ENCODE results near the gene DPP10.

GRCh38 chr2:114919985-114920384 lies 477.5 kb downstream of the DPP10 start:
- no peak for TF ChIP-seq CTCF (tag by site-specific recombination; IDR thresholded peaks at IDR 0.05)
- TF ChIP-seq ZBTB11 (tag by site-specific recombination; conservative IDR thresholded peaks at IDR 0.05; ENCODE audit: low read depth), result no peak
- no peak for TF ChIP-seq OSR2 (tag by site-specific recombination; IDR thresholded peaks at IDR 0.05)
- TF ChIP-seq ZNF175 (tag by site-specific recombination; IDR thresholded peaks at IDR 0.05), result no peak
- TF ChIP-seq ZNF449 (tag by site-specific recombination; IDR thresholded peaks at IDR 0.05), result no peak
- TF ChIP-seq ATF2 (tag by site-specific recombination; IDR thresholded peaks at IDR 0.05; ENCODE audit: low read depth), result no peak
- TF ChIP-seq ZNF423 (tag by site-specific recombination; IDR thresholded peaks at IDR 0.05), result no peak
- TF ChIP-seq PRDM10 (tag by site-specific recombination; IDR thresholded peaks at IDR 0.05), result no peak
- no peak for TF ChIP-seq ZNF777 (tag by site-specific recombination; IDR thresholded peaks at IDR 0.05; ENCODE audit: borderline replicate concordance)
- no peak for TF ChIP-seq REPIN1 (tag by site-specific recombination; IDR thresholded peaks at IDR 0.05; ENCODE audit: low read depth)
